ENCODE data around the gene ITGB1BP1. TPM values are rescaled to one million over a fixed set of nuclear protein-coding genes. Genes with fewer than 3 reads are reported as not detected.
A peak's percentile ranks its signal among the peaks of the same experiment; 100 is the strongest.

ITGB1BP1 gene
- total and polyA plus RNA-seq, 2 of the 13 experiments (the other 11 are each of a cell fraction or from before 2014, with no cell fraction given): 106 to 108 TPM

GRCh38 chr2:9380702-9381628 lies 42.4 kb downstream of the ITGB1BP1 start (continued):
- TF ChIP-seq ZNF275 (CRISPR knock-in tag; IDR thresholded peaks at IDR 0.05; ENCODE audit: borderline replicate concordance) (no peak), NFYC (CRISPR knock-in tag; IDR thresholded peaks at IDR 0.05) (peak; percentile 11; the same call in 1 of the 2 replicates), KMT2A (CRISPR knock-in tag; IDR thresholded peaks at IDR 0.05) (no peak), GABPB1 (CRISPR knock-in tag; IDR thresholded peaks at IDR 0.05) (0 out of 2 replicates have a peak, but pooled peaks have one; percentile 26), MTERF4 (CRISPR knock-in tag; IDR thresholded peaks at IDR 0.05) (0 out of 2 replicates have a peak, but pooled peaks have one; percentile 20), ELF1 (CRISPR knock-in tag; IDR thresholded peaks at IDR 0.05) (0 out of 2 replicates have a peak, but pooled peaks have one; percentile 7), ZNF556 (CRISPR knock-in tag; IDR thresholded peaks at IDR 0.05; ENCODE audit: borderline replicate concordance) (peak; percentile 38; the same call in 1 of the 2 replicates), TBL1XR1 (IDR thresholded peaks at IDR 0.05; ENCODE audit: borderline replicate concordance, low read length, partially characterized antibody) (no peak), HOXA3 (CRISPR knock-in tag; IDR thresholded peaks at IDR 0.05) (peak; percentile 69), ZBTB49 (CRISPR knock-in tag; IDR thresholded peaks at IDR 0.05; ENCODE audit: borderline replicate concordance) (no peak), CEBPG (CRISPR knock-in tag; IDR thresholded peaks at IDR 0.05) (peak; percentile 93), TMF1 (CRISPR knock-in tag; IDR thresholded peaks at IDR 0.05; ENCODE audit: low read depth) (no peak), NR2F1 (CRISPR knock-in tag; IDR thresholded peaks at IDR 0.05) (peak in 1 of 2 experiments; percentile 32; a peak in 1 of 4 replicates), U2AF2 (IDR thresholded peaks at IDR 0.05; ENCODE audit: low read depth, low read length) (no peak), KLF15 (CRISPR knock-in tag; IDR thresholded peaks at IDR 0.05; ENCODE audit: borderline replicate concordance) (no peak), RXRB (CRISPR knock-in tag; IDR thresholded peaks at IDR 0.05; ENCODE audit: borderline replicate concordance) (peak; percentile 39; the same call in 1 of the 2 replicates)
- TF ChIP-seq, protein P1, sequence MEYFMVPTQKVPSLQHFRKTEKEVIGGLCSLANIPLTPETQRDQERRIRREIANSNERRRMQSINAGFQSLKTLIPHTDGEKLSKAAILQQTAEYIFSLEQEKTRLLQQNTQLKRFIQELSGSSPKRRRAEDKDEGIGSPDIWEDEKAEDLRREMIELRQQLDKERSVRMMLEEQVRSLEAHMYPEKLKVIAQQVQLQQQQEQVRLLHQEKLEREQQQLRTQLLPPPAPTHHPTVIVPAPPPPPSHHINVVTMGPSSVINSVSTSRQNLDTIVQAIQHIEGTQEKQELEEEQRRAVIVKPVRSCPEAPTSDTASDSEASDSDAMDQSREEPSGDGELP (IDR thresholded peaks at IDR 0.05; ENCODE audit: borderline replicate concordance, low read depth): peak; percentile 54; the same call in 1 of the 2 replicates
- TF ChIP-seq, protein P2, sequence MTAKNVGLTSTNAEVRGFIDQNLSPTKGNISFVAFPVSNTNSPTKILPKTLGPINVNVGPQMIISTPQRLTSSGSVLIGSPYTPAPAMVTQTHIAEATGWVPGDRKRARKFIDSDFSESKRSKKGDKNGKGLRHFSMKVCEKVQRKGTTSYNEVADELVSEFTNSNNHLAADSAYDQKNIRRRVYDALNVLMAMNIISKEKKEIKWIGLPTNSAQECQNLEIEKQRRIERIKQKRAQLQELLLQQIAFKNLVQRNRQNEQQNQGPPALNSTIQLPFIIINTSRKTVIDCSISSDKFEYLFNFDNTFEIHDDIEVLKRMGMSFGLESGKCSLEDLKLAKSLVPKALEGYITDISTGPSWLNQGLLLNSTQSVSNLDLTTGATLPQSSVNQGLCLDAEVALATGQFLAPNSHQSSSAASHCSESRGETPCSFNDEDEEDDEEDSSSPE (CRISPR knock-in tag; IDR thresholded peaks at IDR 0.05): no peak

All from HepG2 (cell line).